ENCODE measurements around the gene RSPH1. TPM values are rescaled to one million over a fixed set of nuclear protein-coding genes. Genes with fewer than 3 reads are reported as not detected.

Gene RSPH1
- total and polyA plus RNA-seq, 2 of the 8 experiments (the other 6 are each of a cell fraction or from before 2014, with no cell fraction given) = 0.24 TPM; not detected in 1

DNA sequence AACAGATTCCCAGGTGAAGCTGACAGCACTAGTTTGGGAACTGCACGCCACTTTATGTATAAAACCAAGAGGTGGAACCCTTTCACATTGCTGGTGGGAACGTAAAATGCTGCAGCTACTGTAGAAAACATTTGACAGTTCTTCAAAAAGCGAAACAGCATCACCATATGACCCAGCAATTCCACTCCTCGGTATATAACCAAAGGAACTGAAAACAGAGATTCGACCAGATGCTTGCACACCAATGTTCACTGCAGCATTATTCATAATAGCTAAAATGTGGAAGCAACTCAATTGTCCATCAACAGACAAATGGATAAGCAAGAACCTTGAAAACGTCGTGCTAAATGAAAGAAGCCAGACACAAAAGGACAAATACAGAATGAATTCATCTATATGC lies 17.5 kb downstream of the RSPH1 start:
- FAIRE-seq (no peak), DNase-seq (ENCODE audit: low read depth in 1 of 2, low spot score in 2 of 2) (no peak)
- Histone ChIP-seq H3K27ac (ENCODE audit: low read depth, low read length) (no peak overlapping the region), H4K5ac (ENCODE audit: insufficient read length, low read depth, low read length) (no peak overlapping the region), H2AFZ (ENCODE audit: low read length) (no peak overlapping the region), H3K27me3 (replicated peaks in 1 of 4; ENCODE audit: control insufficient read depth in 3 of 4, extremely low read depth in 1 of 4, insufficient read depth in 3 of 4, low read length in 3 of 4) (no peaks in the 10 kb centered on the region), H2BK12ac (ENCODE audit: low read depth, low read length) (no peak overlapping the region), H3K4me1 (replicated peaks in 1 of 4; ENCODE audit: control insufficient read depth in 3 of 4, insufficient read depth in 4 of 4, low read length in 3 of 4) (peaks cover 3 to 9% (median 5%) of the 10 kb centered on the region in 4 experiments; a peak in 5 of 7 replicates), H3K4ac (replicated peaks; ENCODE audit: insufficient read length, low read depth, low read length) (no peak overlapping the region), H2BK20ac (ENCODE audit: low read length) (no peak overlapping the region), H3K14ac (ENCODE audit: insufficient read length) (no peak overlapping the region), H3K23ac (ENCODE audit: insufficient read length) (no peak overlapping the region), H3K79me2 (ENCODE audit: control insufficient read depth in 1 of 2, insufficient read depth in 2 of 2, low read length in 2 of 2) (no peaks in the 10 kb centered on the region), H4K8ac (ENCODE audit: extremely low read depth, insufficient read depth, low read length) (no peak overlapping the region), H3K4me3 (ENCODE audit: extremely low read depth in 1 of 4, insufficient read depth in 2 of 4, low read depth in 3 of 4, low read length in 4 of 4) (no peak overlapping the region), H2BK5ac (ENCODE audit: low read depth, low read length) (no peak overlapping the region), H3K36me3 (ENCODE audit: control insufficient read depth in 2 of 4, insufficient read depth in 4 of 4, low read length in 3 of 4) (no peaks in the 10 kb centered on the region), H2BK15ac (ENCODE audit: low read length) (no peak overlapping the region), H4K91ac (replicated peaks; ENCODE audit: insufficient read length, low read length) (no peak overlapping the region), H3K4me2 (ENCODE audit: insufficient read depth in 1 of 2, low read depth in 2 of 2, low read length in 2 of 2) (no peak overlapping the region), H4K20me1 (replicated peaks in 1 of 2; ENCODE audit: control insufficient read depth in 1 of 2, insufficient read depth in 2 of 2, low read length in 2 of 2) (no peaks in the 10 kb centered on the region), H3K9me3 (ENCODE audit: insufficient read depth in 2 of 2, low read depth in 1 of 2, low read length in 1 of 2) (no peaks in the 10 kb centered on the region), H3K56ac (replicated peaks; ENCODE audit: insufficient read length, low read depth, low read length) (no peak overlapping the region), H3K18ac (ENCODE audit: extremely low read depth, low read length) (no peak overlapping the region), H3K79me1 (ENCODE audit: low read depth, low read length) (no peaks in the 10 kb centered on the region), H3K9ac (replicated peaks in 1 of 4; ENCODE audit: extremely low read depth in 1 of 4, low read depth in 3 of 4, low read length in 3 of 4) (no peak overlapping the region), H3K23me2 (ENCODE audit: low read depth, low read length) (no peaks in the 10 kb centered on the region; the same call in 1 of the 2 replicates), H2AK5ac (ENCODE audit: low read depth, low read length) (no peak overlapping the region), H2BK120ac (replicated peaks; ENCODE audit: low read depth, low read length) (no peak overlapping the region)
- WGBS, 2 experiments (ENCODE audit: extremely low coverage in 1 of 2, insufficient coverage in 1 of 2, insufficient read length in 1 of 2, insufficient replicate concordance in 2 of 2, low coverage in 1 of 2, low lambda C conversion rate in 2 of 2, missing lambda C conversion rate in 1 of 2) = 85% methylated on average over 7 of the region's 7 CpGs; no CpG with 5 or more reads in 1 of the 2 experiments
- CTCF ChIA-PET (ENCODE audit: partially characterized antibody) = interaction anchor here (1.2 kb wide), 1 partner anchor 11 kb away, joined by 3 read pairs; no protein-coding TSS in a partner anchor
- no peak for TF ChIP-seq SP2 (IDR thresholded peaks at IDR 0.05; ENCODE audit: low read length)
- TF ChIP-seq, protein P1, sequence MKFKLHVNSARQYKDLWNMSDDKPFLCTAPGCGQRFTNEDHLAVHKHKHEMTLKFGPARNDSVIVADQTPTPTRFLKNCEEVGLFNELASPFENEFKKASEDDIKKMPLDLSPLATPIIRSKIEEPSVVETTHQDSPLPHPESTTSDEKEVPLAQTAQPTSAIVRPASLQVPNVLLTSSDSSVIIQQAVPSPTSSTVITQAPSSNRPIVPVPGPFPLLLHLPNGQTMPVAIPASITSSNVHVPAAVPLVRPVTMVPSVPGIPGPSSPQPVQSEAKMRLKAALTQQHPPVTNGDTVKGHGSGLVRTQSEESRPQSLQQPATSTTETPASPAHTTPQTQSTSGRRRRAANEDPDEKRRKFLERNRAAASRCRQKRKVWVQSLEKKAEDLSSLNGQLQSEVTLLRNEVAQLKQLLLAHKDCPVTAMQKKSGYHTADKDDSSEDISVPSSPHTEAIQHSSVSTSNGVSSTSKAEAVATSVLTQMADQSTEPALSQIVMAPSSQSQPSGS (IDR thresholded peaks at IDR 0.05; ENCODE audit: low read length) = no peak
- POLR2A ChIA-PET (ENCODE audit: partially characterized antibody) = no interaction called here

Measured in H1 (cell line).